Cardiac muscle cell (in vitro differentiated cells and primary cell): ENCODE results near the gene FBP2. TPM values are rescaled to one million over a fixed set of nuclear protein-coding genes. Genes with fewer than 3 reads are reported as not detected.

Experiments
- DNase-seq, 2 donors: peaks; one replicate each; pipeline versions ENCODE4 v3.0.0 to v3.0.0-alpha.2; 2010 to 2017; ENCODE audit warnings: low read depth in 1 of 2, low spot score in 1 of 2
- H3K27ac ChIP-seq: fragments of 200-600 bp; sonication (generic); 2 replicates; pipeline ENCODE4 v1.5.1; 2016
- H3K27me3 ChIP-seq: fragments of 200-600 bp; sonication (generic); 2 replicates; pipeline ENCODE4 v1.6.0; 2016; ENCODE audit warnings: control low read depth
- H3K36me3 ChIP-seq: fragments of 200-600 bp; sonication (generic); 2 replicates; pipeline ENCODE4 v1.5.1; 2016; ENCODE audit warnings: control low read depth
- H3K4me1 ChIP-seq: fragments of 200-600 bp; sonication (generic); 2 replicates; pipeline ENCODE4 v1.8.1; 2017; ENCODE audit warnings: low read depth, mild to moderate bottlenecking, mixed run types
- H3K4me3 ChIP-seq: fragments of 200-600 bp; sonication (generic); 2 replicates; pipeline ENCODE4 v1.5.1; 2016; ENCODE audit warnings: mild to moderate bottlenecking
- H3K9me3 ChIP-seq: fragments of 200-600 bp; sonication (generic); 2 replicates; pipeline ENCODE4 v1.5.1; 2017; ENCODE audit warnings: low read depth, mild to moderate bottlenecking, control low read depth
- polyA plus RNA-seq: library from polyadenylated mRNA; unstranded; fragments of >200 nt; fragmentation: Nextera tagmentation; extraction: Ambion mirVana; gene quantifications from 2 replicates; pipeline ENCODE4 v1.2.1, GENCODE V29; 2016
- total RNA-seq: library from RNA; depleted of rRNA; stranded (reverse); fragments of >200 nt; gene quantifications from 2 replicates; pipeline ENCODE4 v1.2.3, GENCODE V29; 2016
- TF ChIP-seq, protein P1 (sequence below): IDR thresholded peaks from 2 replicates; pipeline ENCODE4 v1.5.1; 2012; ENCODE audit warnings: low read depth, mild to moderate bottlenecking, low read length

Gene FBP2
- total and polyA plus RNA-seq, 2 experiments from 2014 or later, result 0.32 TPM; not detected in 1

DNA sequence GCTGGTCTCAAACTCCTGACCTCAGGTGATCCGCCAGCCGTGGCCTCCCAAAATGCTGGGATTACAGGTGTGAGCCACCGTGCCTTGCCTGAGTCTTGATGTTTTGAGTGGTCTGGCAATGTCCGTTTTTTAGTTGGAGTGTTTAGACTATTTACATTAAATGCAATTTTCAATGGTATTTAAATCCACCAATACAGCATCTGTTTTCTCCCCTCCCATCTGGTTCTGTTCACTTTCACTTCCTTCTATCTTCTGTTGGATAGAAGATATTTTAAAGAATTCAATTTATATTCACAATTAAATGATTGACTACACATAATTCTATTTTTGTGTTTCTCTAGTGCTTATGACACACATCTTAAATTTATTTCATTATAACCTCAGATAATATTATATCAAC lies 64.7 kb downstream of the FBP2 start:
- Histone ChIP-seq H3K27me3 (no peaks in the 10 kb centered on the region), H3K27ac (no peak overlapping the region), H3K4me3 (no peak overlapping the region), H3K9me3 (no peaks in the 10 kb centered on the region), H3K4me1 (no peaks in the 10 kb centered on the region), H3K36me3 (no peaks in the 10 kb centered on the region)
- no peak for DNase-seq
- TF ChIP-seq, protein P1, sequence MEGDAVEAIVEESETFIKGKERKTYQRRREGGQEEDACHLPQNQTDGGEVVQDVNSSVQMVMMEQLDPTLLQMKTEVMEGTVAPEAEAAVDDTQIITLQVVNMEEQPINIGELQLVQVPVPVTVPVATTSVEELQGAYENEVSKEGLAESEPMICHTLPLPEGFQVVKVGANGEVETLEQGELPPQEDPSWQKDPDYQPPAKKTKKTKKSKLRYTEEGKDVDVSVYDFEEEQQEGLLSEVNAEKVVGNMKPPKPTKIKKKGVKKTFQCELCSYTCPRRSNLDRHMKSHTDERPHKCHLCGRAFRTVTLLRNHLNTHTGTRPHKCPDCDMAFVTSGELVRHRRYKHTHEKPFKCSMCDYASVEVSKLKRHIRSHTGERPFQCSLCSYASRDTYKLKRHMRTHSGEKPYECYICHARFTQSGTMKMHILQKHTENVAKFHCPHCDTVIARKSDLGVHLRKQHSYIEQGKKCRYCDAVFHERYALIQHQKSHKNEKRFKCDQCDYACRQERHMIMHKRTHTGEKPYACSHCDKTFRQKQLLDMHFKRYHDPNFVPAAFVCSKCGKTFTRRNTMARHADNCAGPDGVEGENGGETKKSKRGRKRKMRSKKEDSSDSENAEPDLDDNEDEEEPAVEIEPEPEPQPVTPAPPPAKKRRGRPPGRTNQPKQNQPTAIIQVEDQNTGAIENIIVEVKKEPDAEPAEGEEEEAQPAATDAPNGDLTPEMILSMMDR, result no peak

DNA sequence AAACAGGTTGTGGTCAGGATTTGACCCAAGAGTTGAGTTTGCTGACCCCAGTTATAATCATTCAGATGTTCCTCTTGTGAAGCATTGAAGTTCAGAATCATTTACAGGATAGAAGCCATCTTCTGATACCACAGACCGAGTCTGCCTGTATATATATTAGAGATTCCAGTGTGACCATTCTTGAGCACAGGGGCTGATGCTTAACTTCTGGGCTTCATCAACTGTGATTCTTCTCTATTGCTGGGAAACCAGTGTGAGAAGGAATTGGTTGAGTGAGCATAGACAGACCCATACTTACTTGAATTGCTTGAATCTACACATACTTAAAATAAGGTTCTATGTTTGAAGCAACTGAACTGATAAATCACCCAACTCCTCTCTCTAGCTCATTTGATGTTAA lies 66.7 kb downstream of the FBP2 start:
- TF ChIP-seq, protein P1, result no peak
- no peaks in the 10 kb centered on the region for H3K9me3 ChIP-seq
- no peaks in the 10 kb centered on the region for H3K4me1 ChIP-seq
- H3K36me3 ChIP-seq, result no peaks in the 10 kb centered on the region
- no peaks in the 10 kb centered on the region for H3K27me3 ChIP-seq
- DNase-seq, result no peak
- no peak overlapping the region for H3K27ac ChIP-seq
- H3K4me3 ChIP-seq, result no peak overlapping the region

DNA sequence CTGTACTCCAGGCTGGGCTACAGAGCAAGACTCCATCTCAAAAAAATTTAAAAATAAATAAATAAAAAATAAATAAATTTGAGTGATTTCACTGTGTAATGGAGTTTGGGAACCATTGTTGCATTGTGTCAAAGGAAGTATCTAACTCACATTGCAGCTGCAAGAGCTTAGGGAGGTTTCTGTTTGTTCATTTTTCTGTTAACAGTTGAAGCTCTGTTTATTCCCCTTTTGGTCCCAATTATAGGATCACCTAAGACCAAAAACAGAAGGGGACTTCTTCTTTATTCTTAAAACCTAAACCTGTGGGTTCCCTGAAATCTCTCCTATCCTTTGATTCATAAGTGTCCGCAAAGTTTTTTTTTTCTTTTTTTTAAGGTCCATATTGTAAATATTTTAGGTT lies 67.4 kb downstream of the FBP2 start:
- Histone ChIP-seq H3K27me3 (no peaks in the 10 kb centered on the region), H3K36me3 (no peaks in the 10 kb centered on the region), H3K9me3 (no peaks in the 10 kb centered on the region), H3K27ac (no peak overlapping the region), H3K4me3 (no peak overlapping the region), H3K4me1 (no peaks in the 10 kb centered on the region)
- TF ChIP-seq, protein P1, result no peak
- DNase-seq, result no peak

DNA sequence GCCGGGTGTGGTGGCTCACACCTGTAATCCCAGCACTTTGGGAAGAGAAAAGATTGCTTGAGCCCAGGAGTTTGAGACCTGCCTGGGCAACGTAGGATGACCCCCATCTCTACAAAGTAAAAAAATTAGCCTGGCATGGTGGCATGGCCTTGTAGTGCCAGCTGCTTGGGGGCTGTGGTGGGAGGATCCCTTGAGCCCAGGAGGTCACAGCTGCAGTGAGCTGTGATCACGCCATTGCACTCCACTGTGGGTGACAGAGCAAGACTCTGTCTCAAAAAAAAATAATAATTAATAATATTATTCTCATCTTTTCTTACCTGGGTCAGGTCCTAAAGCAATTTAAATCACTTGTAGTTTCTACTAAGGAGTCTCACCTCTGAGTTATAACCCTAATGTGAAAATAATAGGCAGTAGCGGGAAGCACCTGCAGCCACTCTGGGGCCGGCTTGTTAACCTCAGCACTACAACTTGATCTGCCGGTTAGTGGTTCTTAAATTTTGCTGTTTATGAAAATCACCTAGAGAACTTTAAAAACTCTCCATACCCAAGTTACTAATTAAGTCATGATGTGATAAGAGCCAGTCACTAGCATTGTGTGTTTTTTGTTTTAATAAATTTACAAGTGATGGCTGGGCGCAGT lies 68.1 kb downstream of the FBP2 start:
- H3K9me3 ChIP-seq, result no peaks in the 10 kb centered on the region
- no peak overlapping the region for H3K4me3 ChIP-seq
- no peaks in the 10 kb centered on the region for H3K4me1 ChIP-seq
- no peaks in the 10 kb centered on the region for H3K36me3 ChIP-seq
- no peak for DNase-seq
- H3K27ac ChIP-seq, result no peak overlapping the region
- TF ChIP-seq, protein P1, result no peak
- H3K27me3 ChIP-seq, result no peaks in the 10 kb centered on the region

DNA sequence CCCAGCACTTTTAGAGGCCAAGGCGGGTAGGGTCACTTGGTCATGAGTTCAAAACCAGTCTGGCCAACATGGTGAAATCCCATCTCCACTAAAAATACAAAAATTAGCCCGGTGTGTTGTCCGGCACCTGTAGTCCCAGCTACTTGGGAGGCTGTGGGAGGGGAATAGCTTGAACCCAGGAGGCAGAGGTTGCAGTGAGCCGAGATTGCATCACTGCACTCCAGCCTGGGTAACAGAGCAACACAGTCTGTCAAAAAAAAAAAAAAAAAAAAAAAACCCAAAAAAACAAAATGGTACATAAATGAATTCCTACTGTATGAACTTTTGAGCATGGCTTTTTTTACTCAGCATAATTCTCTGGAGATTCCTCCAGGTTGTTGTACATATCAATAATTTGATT lies 76.4 kb downstream of the FBP2 start:
- DNase-seq, result no peak
- TF ChIP-seq, protein P1, result no peak
- Histone ChIP-seq H3K4me1 (no peaks in the 10 kb centered on the region), H3K36me3 (no peaks in the 10 kb centered on the region), H3K27me3 (no peaks in the 10 kb centered on the region), H3K4me3 (no peak overlapping the region), H3K9me3 (no peaks in the 10 kb centered on the region), H3K27ac (no peak overlapping the region)
